K562 (cell line): ENCODE measurements around the gene C10orf105. TPM values are rescaled to one million over a fixed set of nuclear protein-coding genes. Genes with fewer than 3 reads are reported as not detected.

Experiments used
- MEF2A ChIP-seq: IDR thresholded peaks from 2 replicates; pipeline ENCODE4 v1.6.1; 2011; ENCODE audit warnings: low read depth, mild to moderate bottlenecking, low read length, moderate library complexity; ENCODE audit not compliant: control insufficient read depth
- ZNF146 ChIP-seq: IDR thresholded peaks from one replicate; pipeline ENCODE4 v1.6.1; 2018; ENCODE audit warnings: missing compliant biosample characterization; ENCODE audit not compliant: unreplicated experiment
- polyA plus RNA-seq, 8 experiments: library from polyadenylated mRNA; depleted of rRNA in 4 of 8; stranded (reverse) in 5 of 8; unstranded in 3 of 8; fragments of >200 nt; fragmentation: Nextera tagmentation in 2 of 8; fragmentation: Illumina TruSeq in 1 of 8; extraction: Ambion mirVana in 2 of 8; extraction: Trizol in 1 of 8; gene quantifications; 2 replicates each; pipeline versions ENCODE4 v1.2.1 to v1.2.3, GENCODE V29; 2011 to 2014; ENCODE audit warnings: inconsistent platforms in 1 of 8, missing spikeins in 1 of 8
- total RNA-seq, 7 experiments: library from RNA; depleted of rRNA in 6 of 7; stranded (reverse); fragments of >200 nt in 6 of 7; fragmentation: Illumina TruSeq in 2 of 7; extraction: Trizol in 2 of 7; gene quantifications; 2 replicates each; pipeline versions ENCODE4 v1.2.1 to v1.2.3, GENCODE V29; 2011 to 2021; ENCODE audit warnings: low replicate concordance in 1 of 7

The C10orf105 gene
- total and polyA plus RNA-seq, 9 of the 15 experiments (the other 6 are each of a cell fraction or from before 2014, with no cell fraction given) = 0.03 to 0.25 (median 0.04) TPM; not detected in 3

- TF ChIP-seq ZNF146 (CRISPR knock-in tag) = no peak
- TF ChIP-seq MEF2A = no peak
Observed at GRCh38 chr10:71661779-71662336, 57.7 kb downstream of the C10orf105 start (continued).

Other genes starting within 250 kb of the C10orf105 start
- gene VSIR, start 53.7 kb upstream of the C10orf105 start, total RNA-seq (2014; rRNA removed) = 12.7 and 13.1 TPM in 2 replicates
- gene VSIR, start 53.7 kb upstream of the C10orf105 start, total RNA-seq (2014; rRNA removed; fragmentation: Illumina TruSeq; extraction: Trizol) = 2.4 and 3.0 TPM in 2 replicates
- 20.1 and 20.5 TPM in 2 replicates for gene VSIR, start 53.7 kb upstream of the C10orf105 start, total RNA-seq (2015; rRNA removed; fragmentation: Illumina TruSeq; extraction: Trizol)
- gene VSIR, start 53.7 kb upstream of the C10orf105 start, total RNA-seq (2021) = 15.2 and 15.7 TPM in 2 replicates
- 6.3 and 7.9 TPM in 2 replicates for gene VSIR, start 53.7 kb upstream of the C10orf105 start, polyA plus RNA-seq (2011; rRNA removed)
- 12.1 and 15.1 TPM in 2 replicates for gene VSIR, start 53.7 kb upstream of the C10orf105 start, polyA plus RNA-seq (2014; fragmentation: Illumina TruSeq; extraction: Trizol)
- gene VSIR, start 53.7 kb upstream of the C10orf105 start, polyA plus RNA-seq (2014; fragmentation: Nextera tagmentation; extraction: Ambion mirVana) = under 1 TPM; 0.14 to 0.41 TPM
- 9.3 and 12.6 TPM in 2 replicates for gene VSIR, start 53.7 kb upstream of the C10orf105 start, polyA plus RNA-seq (2014; rRNA removed)
- gene PSAP, start 131.5 kb upstream of the C10orf105 start, total RNA-seq (2014; rRNA removed) = 300 and 431 TPM in 2 replicates
- gene PSAP, start 131.5 kb upstream of the C10orf105 start, total RNA-seq (2014; rRNA removed; fragmentation: Illumina TruSeq; extraction: Trizol) = 231 and 245 TPM in 2 replicates
- gene PSAP, start 131.5 kb upstream of the C10orf105 start, total RNA-seq (2015; rRNA removed; fragmentation: Illumina TruSeq; extraction: Trizol) = 354 and 357 TPM in 2 replicates
- gene PSAP, start 131.5 kb upstream of the C10orf105 start, total RNA-seq (2021) = 458 and 473 TPM in 2 replicates
- gene PSAP, start 131.5 kb upstream of the C10orf105 start, polyA plus RNA-seq (2011; rRNA removed) = 613 and 630 TPM in 2 replicates
- 439 and 442 TPM in 2 replicates for gene PSAP, start 131.5 kb upstream of the C10orf105 start, polyA plus RNA-seq (2014; fragmentation: Illumina TruSeq; extraction: Trizol)
- gene PSAP, start 131.5 kb upstream of the C10orf105 start, polyA plus RNA-seq (2014; fragmentation: Nextera tagmentation; extraction: Ambion mirVana) = 100 to 1,000 TPM; 429 to 700 TPM
- gene PSAP, start 131.5 kb upstream of the C10orf105 start, polyA plus RNA-seq (2014; rRNA removed) = 399 and 425 TPM in 2 replicates
- 0.23 and 0.33 TPM in 2 replicates for gene CHST3, start 244.6 kb upstream of the C10orf105 start, total RNA-seq (2014; rRNA removed)
- 0.13 and 0.15 TPM in 2 replicates for gene CHST3, start 244.6 kb upstream of the C10orf105 start, total RNA-seq (2014; rRNA removed; fragmentation: Illumina TruSeq; extraction: Trizol)
- gene CHST3, start 244.6 kb upstream of the C10orf105 start, total RNA-seq (2015; rRNA removed; fragmentation: Illumina TruSeq; extraction: Trizol) = 1.3 TPM in 2 replicates
- 0.38 and 0.42 TPM in 2 replicates for gene CHST3, start 244.6 kb upstream of the C10orf105 start, total RNA-seq (2021)
- gene CHST3, start 244.6 kb upstream of the C10orf105 start, polyA plus RNA-seq (2011; rRNA removed) = 0.06 and 0.18 TPM in 2 replicates
- 0.17 and 0.18 TPM in 2 replicates for gene CHST3, start 244.6 kb upstream of the C10orf105 start, polyA plus RNA-seq (2014; fragmentation: Illumina TruSeq; extraction: Trizol)
- under 1 TPM; 0.01 to 0.04 TPM for gene CHST3, start 244.6 kb upstream of the C10orf105 start, polyA plus RNA-seq (2014; fragmentation: Nextera tagmentation; extraction: Ambion mirVana)
- 0.07 and 0.34 TPM in 2 replicates for gene CHST3, start 244.6 kb upstream of the C10orf105 start, polyA plus RNA-seq (2014; rRNA removed)